ENCODE results near the gene NPHS1. TPM values are rescaled to one million over a fixed set of nuclear protein-coding genes. Genes with fewer than 3 reads are reported as not detected.

Gene NPHS1
- total and polyA plus RNA-seq, 2 donors (not counting 1 experiment from before 2014, with no cell fraction given) = not detected

GRCh38 chr19:35833972-35834371 is 18.3 kb downstream of the NPHS1 start:
- TF ChIP-seq CTCF (conservative IDR thresholded peaks at IDR 0.05 in 1 of 2, IDR thresholded peaks at IDR 0.05 in 1 of 2; ENCODE audit: low read depth in 1 of 2, low read length in 2 of 2) (no peak), EZH2 (IDR thresholded peaks at IDR 0.05; ENCODE audit: low read length, missing control alignments) (no peak)
- no peaks in the 10 kb centered on the region for H3K4me1 ChIP-seq (ENCODE audit: control insufficient read depth, extremely low read depth, insufficient read depth, low read length)
- no peaks in the 10 kb centered on the region for H3K9me3 ChIP-seq (ENCODE audit: control insufficient read depth, insufficient read depth, low read depth, low read length)
- H2AFZ ChIP-seq (ENCODE audit: low read length) = no peak overlapping the region
- H3K79me2 ChIP-seq (ENCODE audit: control insufficient read depth, insufficient read depth, low read length) = no peaks in the 10 kb centered on the region
- DNase-seq (ENCODE audit: low read depth in 2 of 2) = no peak
- H3K9ac ChIP-seq (ENCODE audit: insufficient read depth, low read length) = no peak overlapping the region
- H3K36me3 ChIP-seq (ENCODE audit: control insufficient read depth, insufficient read depth, low read length) = no peaks in the 10 kb centered on the region
- H4K20me1 ChIP-seq (ENCODE audit: control insufficient read depth, extremely low read depth, insufficient read depth, low read length) = no peaks in the 10 kb centered on the region
- H3K27ac ChIP-seq (ENCODE audit: insufficient read depth, low read length) = no peak overlapping the region
- no peak overlapping the region for H3K4me3 ChIP-seq (replicated peaks in 1 of 4; ENCODE audit: control extremely low read depth in 1 of 4, insufficient read depth in 1 of 4, low read depth in 3 of 4, low read length in 4 of 4)
- no peak overlapping the region for H3K4me2 ChIP-seq (ENCODE audit: extremely low read depth, insufficient read depth, low read length)
- no peaks in the 10 kb centered on the region for H3K27me3 ChIP-seq (ENCODE audit: control insufficient read depth, insufficient read depth, low read length)

GRCh38 chr19:35832054-35832453 is 20.2 kb downstream of the NPHS1 start:
- no peaks in the 10 kb centered on the region for H3K36me3 ChIP-seq (ENCODE audit: control insufficient read depth, insufficient read depth, low read length)
- no peaks in the 10 kb centered on the region for H3K27me3 ChIP-seq (ENCODE audit: control insufficient read depth, insufficient read depth, low read length)
- H3K79me2 ChIP-seq (ENCODE audit: control insufficient read depth, insufficient read depth, low read length) = no peaks in the 10 kb centered on the region
- H3K4me1 ChIP-seq (ENCODE audit: control insufficient read depth, extremely low read depth, insufficient read depth, low read length) = no peaks in the 10 kb centered on the region
- H3K4me3 ChIP-seq (replicated peaks in 1 of 4; ENCODE audit: control extremely low read depth in 1 of 4, insufficient read depth in 1 of 4, low read depth in 3 of 4, low read length in 4 of 4) = no peak overlapping the region
- no peak overlapping the region for H2AFZ ChIP-seq (ENCODE audit: low read length)
- H3K27ac ChIP-seq (ENCODE audit: insufficient read depth, low read length) = no peak overlapping the region
- H3K4me2 ChIP-seq (ENCODE audit: extremely low read depth, insufficient read depth, low read length) = no peak overlapping the region
- H3K9me3 ChIP-seq (ENCODE audit: control insufficient read depth, insufficient read depth, low read depth, low read length) = no peaks in the 10 kb centered on the region
- TF ChIP-seq EZH2 (IDR thresholded peaks at IDR 0.05; ENCODE audit: low read length, missing control alignments) (no peak), CTCF (conservative IDR thresholded peaks at IDR 0.05 in 1 of 2, IDR thresholded peaks at IDR 0.05 in 1 of 2; ENCODE audit: low read depth in 1 of 2, low read length in 2 of 2) (no peak)
- H4K20me1 ChIP-seq (ENCODE audit: control insufficient read depth, extremely low read depth, insufficient read depth, low read length) = no peaks in the 10 kb centered on the region
- DNase-seq (ENCODE audit: low read depth in 2 of 2) = no peak
- no peak overlapping the region for H3K9ac ChIP-seq (ENCODE audit: insufficient read depth, low read length)

GRCh38 chr19:35830986-35831385 is 21.3 kb downstream of the NPHS1 start:
- Histone ChIP-seq H2AFZ (ENCODE audit: low read length) (no peak overlapping the region), H3K4me1 (ENCODE audit: control insufficient read depth, extremely low read depth, insufficient read depth, low read length) (no peaks in the 10 kb centered on the region)
- no peak for TF ChIP-seq EZH2 (IDR thresholded peaks at IDR 0.05; ENCODE audit: low read length, missing control alignments)
- no peak for TF ChIP-seq CTCF (conservative IDR thresholded peaks at IDR 0.05 in 1 of 2, IDR thresholded peaks at IDR 0.05 in 1 of 2; ENCODE audit: low read depth in 1 of 2, low read length in 2 of 2)

More at GRCh38 chr19:35830986-35831385, 21.3 kb downstream of the NPHS1 start:
- DNase-seq (ENCODE audit: low read depth in 2 of 2) = no peak
- no peaks in the 10 kb centered on the region for H3K79me2 ChIP-seq (ENCODE audit: control insufficient read depth, insufficient read depth, low read length)
- no peak overlapping the region for H3K4me2 ChIP-seq (ENCODE audit: extremely low read depth, insufficient read depth, low read length)
- H3K9ac ChIP-seq (ENCODE audit: insufficient read depth, low read length) = no peak overlapping the region
- no peaks in the 10 kb centered on the region for H3K27me3 ChIP-seq (ENCODE audit: control insufficient read depth, insufficient read depth, low read length)
- no peaks in the 10 kb centered on the region for H4K20me1 ChIP-seq (ENCODE audit: control insufficient read depth, extremely low read depth, insufficient read depth, low read length)
- no peaks in the 10 kb centered on the region for H3K36me3 ChIP-seq (ENCODE audit: control insufficient read depth, insufficient read depth, low read length)
- no peak overlapping the region for H3K27ac ChIP-seq (ENCODE audit: insufficient read depth, low read length)
- H3K9me3 ChIP-seq (ENCODE audit: control insufficient read depth, insufficient read depth, low read depth, low read length) = no peaks in the 10 kb centered on the region
- H3K4me3 ChIP-seq (replicated peaks in 1 of 4; ENCODE audit: control extremely low read depth in 1 of 4, insufficient read depth in 1 of 4, low read depth in 3 of 4, low read length in 4 of 4) = no peak overlapping the region
